Neural cell (in vitro differentiated cells): ENCODE results near the gene VPS26A.

Experiments used
- EZH2 ChIP-seq: fragments of 200-600, 300-800 bp; shearing (Covaris generic), sonication (generic); IDR thresholded peaks from 2 replicates; pipeline ENCODE4 v1.6.1; 2014; ENCODE audit warnings: antibody characterized with exemption, low read length, borderline replicate concordance, mild to moderate bottlenecking; ENCODE audit not compliant: insufficient read depth, poor library complexity, severe bottlenecking
- TF ChIP-seq, protein P1 (sequence below): fragments of 450-650 bp; IDR thresholded peaks from 2 replicates; pipeline ENCODE4 v1.5.1; 2014; ENCODE audit warnings: antibody characterized with exemption, mild to moderate bottlenecking, moderate library complexity; ENCODE audit not compliant: poor library complexity, severe bottlenecking

- TF ChIP-seq, protein P1, sequence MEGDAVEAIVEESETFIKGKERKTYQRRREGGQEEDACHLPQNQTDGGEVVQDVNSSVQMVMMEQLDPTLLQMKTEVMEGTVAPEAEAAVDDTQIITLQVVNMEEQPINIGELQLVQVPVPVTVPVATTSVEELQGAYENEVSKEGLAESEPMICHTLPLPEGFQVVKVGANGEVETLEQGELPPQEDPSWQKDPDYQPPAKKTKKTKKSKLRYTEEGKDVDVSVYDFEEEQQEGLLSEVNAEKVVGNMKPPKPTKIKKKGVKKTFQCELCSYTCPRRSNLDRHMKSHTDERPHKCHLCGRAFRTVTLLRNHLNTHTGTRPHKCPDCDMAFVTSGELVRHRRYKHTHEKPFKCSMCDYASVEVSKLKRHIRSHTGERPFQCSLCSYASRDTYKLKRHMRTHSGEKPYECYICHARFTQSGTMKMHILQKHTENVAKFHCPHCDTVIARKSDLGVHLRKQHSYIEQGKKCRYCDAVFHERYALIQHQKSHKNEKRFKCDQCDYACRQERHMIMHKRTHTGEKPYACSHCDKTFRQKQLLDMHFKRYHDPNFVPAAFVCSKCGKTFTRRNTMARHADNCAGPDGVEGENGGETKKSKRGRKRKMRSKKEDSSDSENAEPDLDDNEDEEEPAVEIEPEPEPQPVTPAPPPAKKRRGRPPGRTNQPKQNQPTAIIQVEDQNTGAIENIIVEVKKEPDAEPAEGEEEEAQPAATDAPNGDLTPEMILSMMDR: no peak
- TF ChIP-seq EZH2: no peak
These were observed 16.0 kb downstream of the VPS26A start for GRCh38 chr10:69139961-69140360.
